Measurements from ENCODE around the gene PLA2G15.
A peak's percentile ranks its signal among the peaks of the same experiment; 100 is the strongest.

Gene PLA2G15

DNA sequence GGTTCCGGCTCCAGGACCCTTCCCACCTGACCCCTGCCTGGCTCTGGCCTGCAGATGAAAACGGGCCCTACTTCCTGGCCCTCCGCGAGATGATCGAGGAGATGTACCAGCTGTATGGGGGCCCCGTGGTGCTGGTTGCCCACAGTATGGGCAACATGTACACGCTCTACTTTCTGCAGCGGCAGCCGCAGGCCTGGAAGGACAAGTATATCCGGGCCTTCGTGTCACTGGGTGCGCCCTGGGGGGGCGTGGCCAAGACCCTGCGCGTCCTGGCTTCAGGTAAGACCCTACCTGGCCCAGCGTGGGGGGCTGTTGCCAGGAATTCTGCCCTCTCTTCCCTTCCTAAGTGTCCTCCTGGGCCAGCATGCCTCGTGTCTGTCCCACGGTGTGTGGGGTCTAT, 10.5 kb downstream of the PLA2G15 start:
- DNase-seq, result no peak

DNA sequence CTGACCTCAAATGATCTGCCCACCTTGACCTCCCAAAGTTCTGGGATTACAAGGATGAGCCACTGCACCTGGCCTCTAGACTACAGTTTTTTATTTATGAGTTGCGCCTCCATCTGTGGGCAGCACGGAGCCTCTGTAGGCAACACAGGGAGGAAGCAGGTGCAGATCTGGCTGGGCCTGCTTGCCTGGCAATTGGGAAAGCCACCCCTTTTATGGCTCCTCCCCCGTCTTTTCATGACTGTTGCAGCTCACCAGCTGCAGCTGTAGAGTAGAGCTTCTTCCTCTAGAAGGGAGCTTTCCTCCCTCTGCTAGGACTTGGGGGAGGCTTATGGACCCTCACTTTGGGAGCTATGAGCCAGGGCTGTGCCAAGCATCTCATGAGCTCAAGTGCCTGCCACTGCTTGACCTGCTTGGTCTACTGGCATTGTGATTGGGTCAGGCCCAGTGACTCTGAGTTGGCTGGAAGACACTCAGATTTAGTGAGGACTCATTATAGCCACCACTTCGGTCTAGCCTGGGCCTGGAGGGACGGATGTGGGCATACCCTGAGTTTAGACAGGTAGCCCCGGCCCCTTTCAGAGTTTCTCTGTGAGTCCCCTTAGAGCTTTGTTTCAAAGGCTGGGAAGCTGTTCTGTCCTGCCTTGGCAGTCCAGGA, 12.2 kb downstream of the PLA2G15 start:
- DNase-seq, result peak; percentile 32

DNA sequence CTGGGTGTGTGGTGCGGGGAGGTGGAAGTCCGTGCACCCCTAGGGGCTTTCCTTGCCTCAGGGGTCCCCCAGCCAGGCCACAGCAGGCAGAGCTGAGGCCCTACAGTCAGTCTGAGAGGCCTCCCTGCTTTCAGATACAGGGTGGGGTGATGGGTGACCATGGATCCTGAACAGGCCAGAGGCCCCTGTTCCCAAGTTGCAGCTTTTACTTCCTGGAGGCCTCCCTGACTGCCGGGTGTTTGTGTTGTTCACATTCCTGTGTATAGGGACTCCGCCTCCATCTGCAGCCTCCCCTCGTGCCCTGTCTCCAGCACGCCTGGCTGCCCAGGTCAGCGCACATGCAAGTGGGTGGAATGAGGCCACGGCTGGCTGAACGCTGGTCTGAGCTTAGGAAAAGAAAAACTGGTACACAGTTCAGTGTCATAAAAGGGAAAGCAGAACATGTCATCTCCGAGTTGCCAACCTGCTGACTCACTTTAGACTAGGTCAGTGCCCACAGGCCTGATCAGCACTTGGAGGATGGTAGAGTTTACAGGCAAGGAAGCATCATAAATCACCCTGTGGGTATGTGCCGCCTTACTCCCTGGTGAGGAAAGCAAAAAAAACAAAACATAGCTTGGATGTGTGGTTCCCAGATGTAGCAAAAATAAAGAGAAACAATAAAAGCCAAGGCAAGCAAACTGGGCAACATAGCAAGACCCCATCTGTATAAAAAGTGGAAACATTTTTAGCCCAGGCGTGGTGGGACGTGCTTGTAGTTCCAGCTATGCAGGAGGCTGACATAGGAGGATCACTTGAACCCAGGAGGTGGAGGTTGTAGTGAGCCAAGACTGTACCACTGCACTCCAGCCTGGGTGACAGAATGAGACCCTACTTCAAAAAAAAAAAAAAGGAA, 13.0 kb downstream of the PLA2G15 start:
- no peak for DNase-seq

DNA sequence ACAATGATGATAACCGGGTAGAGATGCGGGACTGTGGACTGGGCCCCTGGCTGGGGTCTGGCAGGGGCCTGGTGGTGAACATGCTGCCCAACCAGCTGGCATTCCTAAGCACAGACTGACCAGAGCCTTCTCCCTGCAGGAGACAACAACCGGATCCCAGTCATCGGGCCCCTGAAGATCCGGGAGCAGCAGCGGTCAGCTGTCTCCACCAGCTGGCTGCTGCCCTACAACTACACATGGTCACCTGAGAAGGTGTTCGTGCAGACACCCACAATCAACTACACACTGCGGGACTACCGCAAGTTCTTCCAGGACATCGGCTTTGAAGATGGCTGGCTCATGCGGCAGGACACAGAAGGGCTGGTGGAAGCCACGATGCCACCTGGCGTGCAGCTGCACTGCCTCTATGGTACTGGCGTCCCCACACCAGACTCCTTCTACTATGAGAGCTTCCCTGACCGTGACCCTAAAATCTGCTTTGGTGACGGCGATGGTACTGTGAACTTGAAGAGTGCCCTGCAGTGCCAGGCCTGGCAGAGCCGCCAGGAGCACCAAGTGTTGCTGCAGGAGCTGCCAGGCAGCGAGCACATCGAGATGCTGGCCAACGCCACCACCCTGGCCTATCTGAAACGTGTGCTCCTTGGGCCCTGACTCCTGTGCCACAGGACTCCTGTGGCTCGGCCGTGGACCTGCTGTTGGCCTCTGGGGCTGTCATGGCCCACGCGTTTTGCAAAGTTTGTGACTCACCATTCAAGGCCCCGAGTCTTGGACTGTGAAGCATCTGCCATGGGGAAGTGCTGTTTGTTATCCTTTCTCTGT, 14.0 kb downstream of the PLA2G15 start:
- DNase-seq, result no peak

DNA sequence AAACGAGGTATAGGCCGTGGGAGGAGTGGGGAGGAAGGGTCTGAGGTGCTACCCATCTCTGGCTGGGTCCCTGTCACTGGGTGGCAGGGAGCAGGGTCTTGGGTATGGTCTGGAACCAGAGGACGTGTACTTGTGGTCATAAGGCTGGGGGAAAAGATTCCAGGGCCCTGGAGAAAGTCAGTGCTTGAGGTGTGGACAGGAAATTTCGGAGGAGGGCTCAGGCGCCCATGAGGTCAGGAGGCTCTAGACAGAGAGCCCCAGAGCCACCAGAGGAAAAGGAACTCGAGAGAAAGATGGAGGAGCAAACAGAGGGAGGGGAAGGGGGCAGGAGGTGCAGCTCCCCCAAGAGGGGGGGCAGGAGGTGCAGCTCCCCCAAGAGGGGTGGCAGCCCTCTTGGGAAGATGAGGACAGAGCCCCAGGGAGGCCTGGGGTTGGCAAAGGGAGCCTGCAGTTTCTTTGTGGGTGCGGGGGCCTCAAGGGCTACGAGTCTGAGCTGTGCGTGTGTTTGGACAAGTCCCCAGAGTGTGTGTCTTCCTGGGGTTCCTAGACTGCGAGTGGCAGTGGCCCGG, 18.5 kb downstream of the PLA2G15 start:
- no peak for DNase-seq

DNA sequence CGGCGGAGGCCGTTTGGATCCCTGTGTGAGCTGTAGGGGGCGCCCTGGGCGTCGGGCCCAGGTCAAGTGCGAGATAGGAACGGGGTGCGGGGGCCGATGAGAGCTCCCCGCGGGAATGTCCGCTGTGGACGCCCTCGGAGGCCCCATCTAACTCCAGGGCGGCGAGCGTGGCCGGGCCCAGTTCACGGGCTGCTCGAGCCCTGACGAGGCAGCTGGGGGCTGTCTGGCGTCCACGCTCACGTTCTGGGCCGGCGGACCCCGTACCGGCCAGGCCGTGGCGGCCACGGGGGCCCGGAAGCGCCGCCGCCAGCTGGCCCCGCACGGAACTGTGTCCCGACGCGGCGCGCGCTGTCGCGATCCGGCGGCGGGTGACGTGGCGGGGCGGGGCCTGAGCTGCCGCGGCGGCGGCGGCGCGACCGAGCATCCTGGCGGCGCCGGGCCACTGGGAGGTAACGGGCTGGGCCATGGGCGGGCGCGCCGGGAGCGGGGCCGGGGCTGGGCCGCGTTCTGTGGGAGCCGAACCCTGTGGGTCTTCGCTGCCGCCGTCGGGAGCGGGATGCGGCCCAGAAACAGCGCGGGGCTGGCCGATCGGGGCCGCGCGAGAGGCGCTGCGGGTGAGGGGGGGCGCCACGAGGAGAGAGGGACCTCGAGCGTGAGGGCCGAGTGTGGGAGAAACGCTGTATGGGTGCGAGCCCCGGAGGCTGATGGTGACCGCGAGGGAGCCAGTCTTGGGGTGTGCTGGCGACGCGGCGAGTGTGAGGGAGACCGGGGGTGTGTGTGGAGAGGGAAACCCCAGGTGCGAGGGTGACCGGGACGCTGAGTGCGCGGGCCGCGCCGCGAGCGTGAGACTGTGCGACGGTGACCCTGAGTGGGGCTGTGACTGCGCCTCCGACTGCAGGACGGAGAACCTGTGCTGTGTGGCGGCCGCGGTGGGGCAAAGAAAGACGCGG, 19.2 kb downstream of the PLA2G15 start, which contains the start of gene SLC7A6:
SLC7A6 (plus strand) TSS at position 399 of the 950 bp plus-strand sequence. CDS start 10,201 bp downstream, outside the sequence.
- peak; percentile 57 for DNase-seq

DNA sequence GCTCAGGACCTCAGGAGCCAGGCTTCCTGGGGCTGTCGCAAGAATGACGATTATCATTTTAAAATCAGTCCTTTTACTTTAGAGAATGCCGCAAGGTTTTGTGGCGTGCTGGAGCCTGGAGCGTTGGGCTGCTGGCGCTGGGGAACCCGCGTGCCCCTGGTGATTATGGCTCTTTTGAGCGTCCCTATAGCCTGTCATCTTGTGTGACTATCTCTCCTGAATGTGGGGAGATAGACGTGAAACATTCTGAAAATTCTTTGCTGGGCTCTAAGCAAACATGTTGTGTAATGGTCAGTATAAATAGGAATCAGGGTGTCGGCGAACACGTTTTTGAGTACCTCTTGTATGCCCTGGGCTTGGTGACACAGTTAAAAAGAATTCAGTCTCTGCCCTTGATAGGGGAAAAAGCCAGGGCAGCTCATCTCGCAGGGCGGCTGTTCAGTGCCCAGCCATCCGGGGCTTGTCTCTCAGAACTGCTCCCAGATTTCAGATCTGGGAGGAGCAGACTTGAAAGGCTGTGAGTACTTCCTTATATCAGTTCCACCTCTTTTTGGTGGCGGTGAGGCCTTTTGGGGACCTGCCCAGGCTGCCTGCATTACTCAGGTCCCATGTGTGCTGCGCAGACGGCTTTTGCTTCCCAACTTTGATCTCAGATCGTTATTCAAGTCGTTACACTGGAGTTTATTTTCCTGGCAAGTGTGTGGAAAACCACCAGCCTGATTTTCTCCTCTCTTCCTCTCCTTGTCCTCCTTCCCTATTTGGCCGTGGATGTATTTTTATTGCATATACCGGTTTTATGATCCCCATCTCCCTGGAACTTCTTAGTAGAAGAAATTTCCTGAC, 20.1 kb downstream of the PLA2G15 start:
- DNase-seq, result no peak

DNA sequence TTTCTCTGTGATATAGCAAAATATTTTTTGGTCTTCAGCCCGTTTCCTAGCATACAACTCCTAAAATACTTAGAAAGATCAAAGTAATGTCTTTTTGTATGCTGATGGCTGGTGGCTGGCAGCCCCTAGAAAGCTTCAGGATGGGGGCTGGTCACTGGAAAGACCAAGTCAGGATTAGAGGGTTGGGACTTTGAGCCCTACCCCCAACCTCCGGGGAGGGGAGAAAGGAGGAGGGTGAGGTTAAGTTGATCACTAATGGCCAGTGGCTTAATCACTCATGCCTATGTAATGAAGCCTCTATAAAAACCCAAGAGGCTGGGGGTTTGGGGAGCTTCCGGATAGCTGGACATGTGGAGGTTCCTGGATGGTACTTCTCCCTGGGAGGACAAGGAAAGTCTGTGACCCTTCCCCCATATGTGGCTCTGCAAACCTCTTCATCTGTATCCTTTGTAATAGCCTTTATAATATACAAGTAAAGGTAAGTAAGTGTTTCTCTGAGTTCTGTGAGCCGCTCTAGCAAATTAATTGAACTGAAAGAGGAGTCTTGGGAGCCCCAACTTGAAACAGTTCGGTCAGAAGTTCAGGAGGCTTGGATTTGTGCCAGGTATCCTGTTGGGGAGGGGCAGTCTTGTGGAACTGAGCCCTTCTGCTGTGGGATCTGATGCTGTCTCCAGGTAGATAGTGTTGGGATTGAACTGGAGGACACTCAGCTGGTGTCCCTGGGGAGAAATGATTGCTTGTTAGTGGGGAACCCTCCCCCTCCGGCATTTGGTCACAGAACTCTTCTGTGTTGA, 22.6 kb downstream of the PLA2G15 start:
- no peak for DNase-seq

DNA sequence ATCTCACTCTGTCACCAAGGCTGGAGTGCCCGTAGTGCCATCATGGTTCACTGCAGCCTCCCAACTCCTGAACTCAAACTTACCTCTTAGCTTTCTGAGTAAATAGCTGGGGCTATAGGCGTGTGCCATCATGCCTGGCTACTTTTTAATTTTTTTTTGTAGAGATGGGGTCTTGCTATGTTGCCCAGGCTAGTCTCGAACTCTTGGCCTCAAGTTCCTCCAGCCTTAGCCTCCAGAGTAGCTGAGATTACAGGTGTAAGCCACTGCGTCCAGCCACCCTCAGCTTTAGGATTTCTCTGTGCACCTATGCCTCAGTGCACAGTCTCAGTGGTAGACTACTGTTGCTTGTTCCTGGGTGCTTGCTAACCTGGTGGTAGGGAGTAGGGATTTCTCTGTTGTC, 24.6 kb downstream of the PLA2G15 start:
- DNase-seq, result no peak

DNA sequence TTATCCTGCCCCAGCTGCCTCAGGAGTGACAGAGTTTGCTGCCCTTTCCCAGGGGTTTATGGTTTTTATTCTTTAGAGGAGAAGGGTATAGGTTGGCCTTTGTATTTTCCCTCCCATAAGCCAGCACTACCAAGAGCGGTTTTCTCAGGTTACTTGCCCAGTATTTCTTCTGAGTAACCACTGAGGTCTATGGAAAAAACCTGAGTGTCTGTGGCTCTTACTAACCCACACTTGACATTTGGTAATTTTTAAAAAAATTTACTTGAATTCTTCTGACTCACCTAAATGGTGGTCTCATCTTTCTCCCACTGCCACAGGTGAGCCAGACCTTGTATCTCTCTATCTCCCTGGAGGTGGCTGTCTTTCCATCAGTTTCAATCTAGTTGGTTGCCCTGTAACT, 25.2 kb downstream of the PLA2G15 start:
- no peak for DNase-seq

DNA sequence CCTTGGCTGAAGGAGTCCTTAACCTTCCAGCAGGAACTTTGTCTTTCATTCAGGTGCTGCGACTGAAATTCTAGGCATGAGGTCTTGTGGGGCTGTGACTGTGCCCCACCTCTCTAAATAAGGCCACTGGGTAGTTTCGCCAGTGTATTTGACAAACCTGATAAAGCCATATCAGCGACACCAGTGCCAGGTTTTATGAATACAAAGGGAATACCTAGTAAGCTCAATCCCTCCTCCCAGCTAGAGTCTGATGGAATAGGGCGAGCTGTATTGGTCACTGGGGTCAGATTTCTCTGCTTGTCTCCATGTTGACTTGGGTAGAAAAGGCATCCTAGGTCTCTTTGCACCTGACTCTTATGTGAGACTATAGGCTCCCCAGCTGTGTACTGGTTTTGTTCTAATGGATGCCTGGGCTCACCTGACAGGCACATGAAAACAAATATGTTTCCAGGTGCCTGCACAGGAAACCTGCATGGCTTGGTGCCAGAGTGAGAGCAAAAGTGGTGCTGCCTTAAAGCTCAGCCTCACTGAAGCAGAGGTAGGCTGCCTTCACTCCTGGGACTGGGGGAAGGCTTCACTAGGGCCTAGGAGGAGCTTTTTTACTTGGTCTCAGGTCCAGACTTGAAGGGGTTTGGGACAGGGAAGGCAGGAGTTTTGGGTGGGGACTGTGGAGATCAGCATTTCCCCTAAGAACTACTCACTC, 27.5 kb downstream of the PLA2G15 start:
- DNase-seq, result no peak

DNA sequence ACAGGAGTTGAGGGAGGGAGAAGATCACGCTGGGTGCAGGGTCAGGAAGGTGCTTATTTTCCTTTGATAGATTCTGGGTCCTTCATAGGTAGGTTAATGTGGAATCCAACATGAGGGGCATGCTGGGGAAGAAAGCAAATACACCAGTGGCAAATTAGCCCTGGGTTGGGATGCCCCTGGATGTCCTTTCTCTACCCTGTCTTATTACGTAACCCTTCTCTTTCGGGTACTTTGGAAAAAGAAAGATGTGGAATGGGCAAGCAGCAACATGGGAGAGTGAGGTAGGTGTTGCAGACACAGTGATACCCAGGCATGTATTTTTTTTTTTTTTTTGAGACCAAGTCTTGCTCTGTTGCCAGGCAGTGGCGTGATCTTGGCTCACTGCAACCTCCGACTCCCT, 28.3 kb downstream of the PLA2G15 start:
- no peak for DNase-seq

DNA sequence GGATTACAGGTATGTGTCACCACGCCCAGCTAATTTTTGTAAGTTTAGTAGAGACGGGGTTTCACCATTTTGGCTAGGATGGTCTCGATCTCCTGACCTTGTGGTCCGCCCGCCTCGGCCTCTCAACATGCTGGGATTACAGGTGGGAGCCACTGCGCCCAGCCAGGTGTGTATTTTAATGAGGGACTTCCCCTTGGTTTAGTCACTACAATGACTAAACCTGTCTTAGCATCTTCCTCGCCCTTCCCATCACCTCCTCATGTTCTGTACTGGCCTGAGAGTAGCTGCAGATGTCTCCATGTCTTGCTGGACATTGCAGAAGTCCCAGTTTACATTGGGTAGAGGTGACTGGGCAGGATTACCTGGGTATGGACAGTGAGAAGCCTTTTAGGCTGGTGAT, 28.7 kb downstream of the PLA2G15 start:
- DNase-seq, result no peak

DNA sequence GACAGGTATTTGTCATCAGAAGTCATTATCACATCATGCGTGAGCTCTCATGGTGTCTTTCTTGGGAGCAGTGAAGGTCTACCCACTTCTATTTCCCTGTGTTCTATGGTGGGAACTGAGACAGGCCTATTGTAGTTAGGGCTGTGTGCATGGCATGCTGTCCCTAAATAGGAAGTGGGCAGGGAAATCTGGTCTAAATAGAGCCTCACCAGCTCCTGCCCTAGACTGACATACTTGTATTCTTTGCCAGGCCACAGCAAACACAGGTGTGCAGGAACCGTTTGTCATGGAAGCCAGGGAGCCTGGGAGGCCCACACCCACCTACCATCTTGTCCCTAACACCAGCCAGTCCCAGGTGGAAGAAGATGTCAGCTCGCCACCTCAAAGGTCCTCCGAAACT, 29.3 kb downstream of the PLA2G15 start:
- no peak for DNase-seq

DNA sequence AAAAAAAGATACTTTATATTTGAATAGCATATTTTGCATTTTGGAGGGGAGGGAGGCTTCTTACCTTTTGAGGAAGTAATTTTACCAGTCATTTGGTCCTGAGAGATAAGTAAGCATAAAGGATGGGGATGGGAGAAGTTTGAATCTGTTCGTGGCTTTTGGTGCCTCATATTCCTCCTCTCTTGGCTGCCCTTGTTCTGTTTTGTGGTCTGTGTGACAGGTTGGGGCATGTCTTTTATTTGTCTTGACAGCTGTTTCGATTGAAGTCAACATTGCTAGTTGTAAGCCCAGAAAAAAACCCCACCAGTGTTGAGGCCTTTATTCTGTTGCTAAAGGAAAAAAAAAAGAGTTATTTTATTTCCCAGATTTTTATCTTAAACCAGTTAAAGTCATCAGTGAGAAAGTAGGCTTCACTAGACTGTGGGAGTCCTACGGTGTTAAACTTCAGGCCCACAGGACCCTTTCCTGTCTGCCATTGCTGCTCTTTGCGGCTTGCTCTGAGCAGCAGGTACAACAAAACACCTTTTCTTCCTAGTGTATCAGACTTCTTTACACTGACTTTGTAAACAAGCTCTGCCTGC, 30.5 kb downstream of the PLA2G15 start:
- no peak for DNase-seq

DNA sequence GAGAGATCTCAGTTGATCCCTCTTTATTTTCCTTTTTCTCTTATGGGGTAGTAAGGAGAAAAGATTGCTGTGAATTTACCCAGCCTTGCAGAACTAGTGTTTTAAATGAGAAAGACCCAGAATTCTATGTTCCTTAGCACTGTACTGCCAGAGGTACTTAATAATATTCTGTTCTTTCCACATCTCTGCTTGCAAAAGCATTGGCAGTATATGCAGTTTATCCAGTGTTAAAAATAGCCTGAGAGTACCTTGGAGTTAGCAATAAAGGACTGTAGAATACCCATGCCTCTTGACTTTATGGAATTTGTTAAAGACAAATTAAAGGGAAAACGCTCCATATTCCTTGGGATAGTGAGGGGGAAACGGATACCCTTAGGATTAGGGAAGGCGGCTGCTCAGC, 31.1 kb downstream of the PLA2G15 start:
- no peak for DNase-seq

DNA sequence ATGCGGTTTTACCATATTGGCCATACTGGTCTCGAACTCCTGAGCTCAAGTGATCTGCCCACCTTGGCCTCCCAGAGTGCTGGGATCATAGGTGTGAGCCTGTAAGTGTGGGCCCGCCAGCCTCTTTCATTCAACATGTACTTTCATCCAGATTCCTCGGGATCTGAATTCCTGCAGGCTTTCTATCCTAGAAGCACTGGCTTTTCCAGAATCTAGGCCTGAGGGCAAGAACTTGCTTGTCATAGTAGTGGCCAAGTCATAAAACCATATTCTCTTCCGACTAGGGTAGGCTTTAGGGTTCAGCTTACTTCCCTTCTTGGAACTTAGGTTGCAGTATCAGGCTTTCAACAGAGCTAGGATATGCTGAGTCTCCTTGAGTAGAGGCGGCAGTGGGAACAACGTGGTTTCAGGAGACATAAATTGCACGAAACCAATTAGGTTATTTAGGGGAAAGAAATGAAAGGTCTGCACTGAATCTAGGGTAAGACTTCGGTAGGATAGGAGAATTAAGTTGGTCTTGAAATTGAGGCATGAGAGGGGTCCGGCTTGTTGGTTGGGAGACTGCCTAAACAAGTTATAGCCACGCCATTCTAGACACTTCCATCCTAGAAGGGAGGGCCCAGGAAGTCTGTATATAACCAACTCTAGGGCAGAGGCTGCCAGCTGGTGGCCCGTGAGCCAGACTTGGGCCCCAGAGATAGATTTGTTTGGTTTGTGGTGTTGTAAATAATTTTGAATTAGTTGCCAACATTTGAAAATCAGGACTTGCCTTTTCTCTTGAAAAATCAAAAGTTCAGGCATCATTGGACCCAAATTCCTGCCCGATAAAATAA, 34.8 kb downstream of the PLA2G15 start:
- no peak for DNase-seq
